ENCODE data around the gene IFI27L1.

The IFI27L1 gene

DNA sequence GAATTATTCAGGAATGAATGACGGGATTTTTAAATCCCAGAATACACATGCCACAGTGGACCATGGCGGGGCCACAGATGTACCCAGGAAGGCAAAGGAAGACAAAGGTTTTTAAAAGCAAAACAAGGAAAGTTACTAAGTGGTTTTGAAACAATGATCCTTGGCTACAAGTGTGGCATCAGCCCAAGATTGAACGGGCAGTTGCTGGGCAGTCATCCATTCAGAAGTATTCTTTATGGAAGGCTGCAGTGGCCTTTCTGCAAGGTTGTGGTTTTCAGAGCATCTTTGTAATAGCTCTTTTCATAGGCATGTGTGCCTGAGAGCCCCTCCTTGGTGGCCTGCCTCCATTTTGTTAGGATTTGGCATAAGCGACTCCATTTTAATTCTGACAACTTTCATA lies 16.0 kb downstream of the IFI27L1 start:
- Histone ChIP-seq H2AFZ (ENCODE audit: low read depth, low read length) (no peak overlapping the region), H4K20me1 (ENCODE audit: insufficient read depth, low read length) (no peaks in the 10 kb centered on the region), H3K9ac (ENCODE audit: low read length) (no peak overlapping the region), H3K4me3 (ENCODE audit: low read length) (no peak overlapping the region), H3K27me3 (ENCODE audit: low read depth, low read length) (no peaks in the 10 kb centered on the region), H3K9me3 (ENCODE audit: insufficient read depth, low read length) (no peaks in the 10 kb centered on the region), H3K27ac (ENCODE audit: low read length) (no peak overlapping the region), H3K4me1 (ENCODE audit: low read length) (no peaks in the 10 kb centered on the region), H3K36me3 (replicated peaks; ENCODE audit: low read depth, low read length) (no peaks in the 10 kb centered on the region), H3K79me2 (ENCODE audit: low read length) (no peaks in the 10 kb centered on the region), H3K4me2 (ENCODE audit: low read length) (no peak overlapping the region)
- TF ChIP-seq, protein P1, sequence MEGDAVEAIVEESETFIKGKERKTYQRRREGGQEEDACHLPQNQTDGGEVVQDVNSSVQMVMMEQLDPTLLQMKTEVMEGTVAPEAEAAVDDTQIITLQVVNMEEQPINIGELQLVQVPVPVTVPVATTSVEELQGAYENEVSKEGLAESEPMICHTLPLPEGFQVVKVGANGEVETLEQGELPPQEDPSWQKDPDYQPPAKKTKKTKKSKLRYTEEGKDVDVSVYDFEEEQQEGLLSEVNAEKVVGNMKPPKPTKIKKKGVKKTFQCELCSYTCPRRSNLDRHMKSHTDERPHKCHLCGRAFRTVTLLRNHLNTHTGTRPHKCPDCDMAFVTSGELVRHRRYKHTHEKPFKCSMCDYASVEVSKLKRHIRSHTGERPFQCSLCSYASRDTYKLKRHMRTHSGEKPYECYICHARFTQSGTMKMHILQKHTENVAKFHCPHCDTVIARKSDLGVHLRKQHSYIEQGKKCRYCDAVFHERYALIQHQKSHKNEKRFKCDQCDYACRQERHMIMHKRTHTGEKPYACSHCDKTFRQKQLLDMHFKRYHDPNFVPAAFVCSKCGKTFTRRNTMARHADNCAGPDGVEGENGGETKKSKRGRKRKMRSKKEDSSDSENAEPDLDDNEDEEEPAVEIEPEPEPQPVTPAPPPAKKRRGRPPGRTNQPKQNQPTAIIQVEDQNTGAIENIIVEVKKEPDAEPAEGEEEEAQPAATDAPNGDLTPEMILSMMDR (IDR thresholded peaks at IDR 0.05; ENCODE audit: low read depth, low read length) = no peak
- TF ChIP-seq EZH2phosphoT487 (IDR thresholded peaks at IDR 0.05; ENCODE audit: low read depth) = no peak

DNA sequence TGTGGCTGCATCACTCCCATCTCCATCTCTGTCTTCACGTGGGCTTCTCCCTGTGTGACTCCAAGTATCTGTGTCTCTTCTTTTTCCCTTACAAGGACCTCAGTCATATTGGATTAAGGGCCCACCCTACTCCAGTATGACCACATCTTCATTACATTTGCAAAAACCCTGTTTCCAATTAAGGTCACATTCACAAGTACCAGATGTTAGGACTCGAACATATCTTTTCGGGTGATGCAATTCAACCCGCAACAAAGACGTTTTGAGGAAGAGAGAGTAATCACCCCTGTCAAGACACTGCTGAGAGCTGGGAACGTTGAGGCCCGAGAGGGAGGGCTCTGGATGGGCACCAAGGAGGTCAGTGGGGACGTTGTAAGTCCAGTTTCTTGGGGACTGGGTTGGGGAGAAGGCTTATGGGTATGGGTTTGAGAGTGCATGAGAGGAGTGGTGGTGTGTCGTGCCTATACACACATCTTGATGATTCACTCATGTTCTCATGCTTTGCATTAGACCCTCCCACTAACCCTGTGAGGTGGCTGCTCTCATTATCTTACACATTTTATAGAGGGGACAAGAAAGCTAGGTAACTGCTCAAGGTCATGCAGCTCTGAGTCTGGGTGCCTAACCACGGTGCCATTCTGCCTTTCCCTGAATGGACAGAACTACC lies 17.3 kb downstream of the IFI27L1 start:
- Histone ChIP-seq H3K4me2 (ENCODE audit: low read length) (no peak overlapping the region), H3K36me3 (replicated peaks; ENCODE audit: low read depth, low read length) (no peaks in the 10 kb centered on the region), H3K27ac (ENCODE audit: low read length) (no peak overlapping the region), H2AFZ (ENCODE audit: low read depth, low read length) (no peak overlapping the region), H3K4me3 (ENCODE audit: low read length) (no peak overlapping the region), H3K4me1 (ENCODE audit: low read length) (no peaks in the 10 kb centered on the region), H3K9me3 (ENCODE audit: insufficient read depth, low read length) (no peaks in the 10 kb centered on the region), H3K27me3 (ENCODE audit: low read depth, low read length) (no peaks in the 10 kb centered on the region), H4K20me1 (ENCODE audit: insufficient read depth, low read length) (no peaks in the 10 kb centered on the region), H3K9ac (ENCODE audit: low read length) (no peak overlapping the region), H3K79me2 (ENCODE audit: low read length) (no peaks in the 10 kb centered on the region)
- TF ChIP-seq, protein P1 (IDR thresholded peaks at IDR 0.05; ENCODE audit: low read depth, low read length) = no peak
- TF ChIP-seq EZH2phosphoT487 (IDR thresholded peaks at IDR 0.05; ENCODE audit: low read depth) = no peak

DNA sequence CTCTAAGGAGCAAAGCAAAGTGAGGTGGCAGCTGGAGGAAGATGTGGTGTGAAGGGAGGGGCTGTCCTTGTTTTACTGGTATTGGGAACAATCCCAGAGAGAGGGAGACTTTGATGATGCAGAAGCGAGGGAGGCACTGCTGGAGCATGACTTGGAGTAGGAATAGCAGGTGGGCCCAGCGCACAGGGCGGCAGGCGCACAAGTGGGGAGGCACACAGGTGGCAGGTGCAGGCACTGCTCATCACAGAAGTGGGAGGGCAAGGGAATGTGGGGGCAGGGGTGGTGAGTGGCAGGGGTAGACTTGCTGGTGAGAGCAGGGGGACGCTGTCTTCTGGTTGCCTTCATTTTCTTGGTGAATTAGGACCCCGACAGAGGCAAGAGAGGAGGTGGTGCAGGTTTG lies 17.9 kb downstream of the IFI27L1 start:
- no peak overlapping the region for H3K9ac ChIP-seq (ENCODE audit: low read length)
- no peaks in the 10 kb centered on the region for H3K4me1 ChIP-seq (ENCODE audit: low read length)
- TF ChIP-seq EZH2phosphoT487 (IDR thresholded peaks at IDR 0.05; ENCODE audit: low read depth) = no peak
- TF ChIP-seq, protein P1 (IDR thresholded peaks at IDR 0.05; ENCODE audit: low read depth, low read length) = no peak
- H3K27ac ChIP-seq (ENCODE audit: low read length) = no peak overlapping the region
- no peak overlapping the region for H2AFZ ChIP-seq (ENCODE audit: low read depth, low read length)
- H3K4me2 ChIP-seq (ENCODE audit: low read length) = no peak overlapping the region
- no peaks in the 10 kb centered on the region for H4K20me1 ChIP-seq (ENCODE audit: insufficient read depth, low read length)
- H3K27me3 ChIP-seq (ENCODE audit: low read depth, low read length) = no peaks in the 10 kb centered on the region
- no peaks in the 10 kb centered on the region for H3K36me3 ChIP-seq (replicated peaks; ENCODE audit: low read depth, low read length)
- no peaks in the 10 kb centered on the region for H3K9me3 ChIP-seq (ENCODE audit: insufficient read depth, low read length)
- H3K79me2 ChIP-seq (ENCODE audit: low read length) = no peaks in the 10 kb centered on the region
- H3K4me3 ChIP-seq (ENCODE audit: low read length) = no peak overlapping the region

DNA sequence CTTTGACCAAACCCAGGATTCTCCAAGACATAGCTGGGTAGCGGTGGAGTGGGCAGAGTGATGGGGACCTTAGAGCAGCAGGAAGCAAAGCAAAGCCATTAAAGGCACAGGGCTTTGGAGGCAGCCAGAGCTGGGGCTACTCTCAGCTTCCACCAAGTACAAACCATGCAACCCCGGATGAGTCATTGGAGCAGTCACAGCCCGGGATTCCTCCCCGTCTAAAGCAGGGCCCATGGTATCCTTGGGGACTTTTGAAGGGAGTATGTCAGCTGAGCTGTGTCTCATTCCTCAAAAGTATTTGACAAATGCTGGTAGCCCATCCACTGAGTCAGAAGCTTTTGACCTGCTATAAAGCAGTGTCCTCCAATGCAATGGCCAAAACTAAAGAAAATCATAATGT lies 19.7 kb downstream of the IFI27L1 start:
- no peak overlapping the region for H3K4me3 ChIP-seq (ENCODE audit: low read length)
- no peak overlapping the region for H3K27ac ChIP-seq (ENCODE audit: low read length)
- H3K79me2 ChIP-seq (ENCODE audit: low read length) = no peaks in the 10 kb centered on the region
- H3K4me2 ChIP-seq (ENCODE audit: low read length) = no peak overlapping the region
- H3K9ac ChIP-seq (ENCODE audit: low read length) = no peak overlapping the region
- H4K20me1 ChIP-seq (ENCODE audit: insufficient read depth, low read length) = no peaks in the 10 kb centered on the region
- no peak overlapping the region for H2AFZ ChIP-seq (ENCODE audit: low read depth, low read length)
- no peaks in the 10 kb centered on the region for H3K9me3 ChIP-seq (ENCODE audit: insufficient read depth, low read length)
- H3K36me3 ChIP-seq (replicated peaks; ENCODE audit: low read depth, low read length) = no peaks in the 10 kb centered on the region
- TF ChIP-seq EZH2phosphoT487 (IDR thresholded peaks at IDR 0.05; ENCODE audit: low read depth) = no peak
- TF ChIP-seq, protein P1 (IDR thresholded peaks at IDR 0.05; ENCODE audit: low read depth, low read length) = no peak
- H3K4me1 ChIP-seq (ENCODE audit: low read length) = no peaks in the 10 kb centered on the region
- no peaks in the 10 kb centered on the region for H3K27me3 ChIP-seq (ENCODE audit: low read depth, low read length)
